Heart right ventricle (tissue), 16 donors: ENCODE data around the gene SAXO1. TPM values are rescaled to one million over a fixed set of nuclear protein-coding genes. Genes with fewer than 3 reads are reported as not detected.
"Not testable (repeated sequence)": the region's sequence is repeated elsewhere in the genome, so short reads cannot be mapped to it uniquely, and the experiment has no call there.

ENCODE experiments used
- ATAC-seq, 8 donors: fragments of 200-7000 bp; cut with Tn5 transposase; one replicate each; pipeline ENCODE4 v1.9.1; 2020; ENCODE audit warnings: mild to moderate bottlenecking in 8 of 8, moderate library complexity in 8 of 8, moderate number of reproducible peaks in 1 of 8
- DNase-seq, 2 donors: peaks; one replicate each; pipeline ENCODE4 v3.0.0-alpha.2; 2020
- H3K27ac ChIP-seq, 10 donors: fragments of 200-600 bp; sonication (generic) in 2 of 10; one replicate each; pipeline versions ENCODE4 v1.5.0 to v1.8.0; 2020 to 2022; ENCODE audit warnings: mild to moderate bottlenecking in 3 of 10
- H3K27me3 ChIP-seq, 7 donors: fragments of 200-600 bp; one replicate each; pipeline ENCODE4 v1.8.0; 2021 to 2022; ENCODE audit warnings: mild to moderate bottlenecking in 2 of 7
- H3K36me3 ChIP-seq, 9 donors: fragments of 200-600 bp; sonication (generic) in 1 of 9; one replicate each; pipeline versions ENCODE4 v1.5.0 to v1.8.0; 2020 to 2022; ENCODE audit warnings: mild to moderate bottlenecking in 2 of 9
- H3K4me1 ChIP-seq, 9 donors: fragments of 200-600 bp; sonication (generic) in 1 of 9; one replicate each; pipeline versions ENCODE4 v1.5.0 to v1.8.0; 2020 to 2022; ENCODE audit warnings: mild to moderate bottlenecking in 4 of 9
- H3K4me3 ChIP-seq, 10 donors: fragments of 200-600 bp; sonication (generic) in 2 of 10; one replicate each; pipeline versions ENCODE4 v1.5.0 to v1.8.0; 2020 to 2022; ENCODE audit warnings: mild to moderate bottlenecking in 7 of 10, moderate library complexity in 2 of 10
- H3K9me3 ChIP-seq, 11 donors: fragments of 200-600 bp in 10 of 11; sonication (generic) in 2 of 11; one replicate each; pipeline versions ENCODE4 v1.5.0 to v1.8.0; 2013 to 2022; ENCODE audit warnings: mild to moderate bottlenecking in 2 of 11, control low read depth in 1 of 11, moderate library complexity in 1 of 11
- WGBS, 2 donors: extraction: QIAGEN DNeasy Blood & Tissue Kit; methylation state at CpG; one replicate each; pipeline ENCODE4 v1.1.7; 2013; ENCODE audit warnings: inconsistent platforms in 1 of 2; 5-methylcytosine and 5-hydroxymethylcytosine counted together
- intact Hi-C, 10 donors: fragments of 100-400 bp; cut with DNase I; formaldehyde crosslinking; loops; one replicate each; pipeline versions ENCODE4 v1.11.1 to v1.14.2; 2022
- polyA plus RNA-seq, 2 donors: library from polyadenylated mRNA; stranded (reverse); fragments of 200-250 nt; gene quantifications; one replicate each; pipeline ENCODE4 v1.2.3, GENCODE V29; 2013
- total RNA-seq, 10 donors: library from RNA; stranded (reverse); fragmentation: NEBNext Ultra II Directional in 3 of 10; extraction: Animal tissue kit (Norgen Biotek cat#: 25700) in 3 of 10; gene quantifications; one replicate each; pipeline versions ENCODE4 v1.2.1 to v1.2.4, GENCODE V29; 2021 to 2023
- TF ChIP-seq, protein P1 (sequence below), 9 donors: fragments of 200-600 bp; sonication (generic) in 2 of 9; IDR thresholded peaks; one replicate each; pipeline versions ENCODE4 v1.5.0 to v1.8.0; 2021 to 2022; ENCODE audit warnings: antibody characterized with exemption in 9 of 9, mild to moderate bottlenecking in 5 of 9, moderate library complexity in 1 of 9
- donor health status: Arrhythmogenic right ventricular cardiomyopathy.
- donor health status: ischemic (EF 13 %, LVEDD 7.1; RV severe dilation, severe dysfunction).
- donor health status: healthy with polysubstance abuse.
- donor health status: DM: no; HTN: yes; CAD: no.
- donor health status: DM: no; HTN: no; CAD: no.
- donor health status: ischemic (EF 25% LVEDD 6.9; RV normal size, moderate dysfunction).
- donor health status: ischemic (EF 25% LVEDD 5.7; RV mildly dilated, moderate dysfunction).
- donor health status: healthy.
- donor health status: DM: yes; HTN: yes; CAD: no.
- donor health status: Ischemic cardiomyopathy.
- donor health status: ischemic (EF 35%, LVEDD 5.7; RV mildly dilated, moderate dysfunction).
- donor health status: nonischemic (EF 11% LVEDD 7.7; RV severe dilation, severe dysfunction).
- donor health status: DM: yes; HTN: yes; CAD: no.
- donor health status: PGD.
- donor health status: ischemic (EF 29% LVEDD 5.4; RV normal size, mild dysfunction).
- donor health status: nonischemic (EF 23%, LVEDD 6.1; RV moderate dilation, normal function).

SAXO1 gene
- total and polyA plus RNA-seq, 12 donors = 0.06 TPM; not detected in 11

GRCh38 chr9:19027825-19028224 is 5.2 kb downstream of the SAXO1 start:
- no peaks in the 10 kb centered on the region for H3K9me3 ChIP-seq
- DNase-seq (no peak), ATAC-seq (no peak)
- H3K27ac ChIP-seq = no peak overlapping the region
- intact Hi-C loops = loop anchor here (2.0 to 10.0 kb wide), 9 partner anchors 581 to 1216 kb away; no protein-coding TSS in a partner anchor
- peaks cover 0 to 12% (median 0%) of the 10 kb centered on the region in 9 donors for H3K4me1 ChIP-seq
- WGBS, 2 donors = 94 to 97% methylated on average over 22 of the region's 22 CpGs
- TF ChIP-seq, protein P1, sequence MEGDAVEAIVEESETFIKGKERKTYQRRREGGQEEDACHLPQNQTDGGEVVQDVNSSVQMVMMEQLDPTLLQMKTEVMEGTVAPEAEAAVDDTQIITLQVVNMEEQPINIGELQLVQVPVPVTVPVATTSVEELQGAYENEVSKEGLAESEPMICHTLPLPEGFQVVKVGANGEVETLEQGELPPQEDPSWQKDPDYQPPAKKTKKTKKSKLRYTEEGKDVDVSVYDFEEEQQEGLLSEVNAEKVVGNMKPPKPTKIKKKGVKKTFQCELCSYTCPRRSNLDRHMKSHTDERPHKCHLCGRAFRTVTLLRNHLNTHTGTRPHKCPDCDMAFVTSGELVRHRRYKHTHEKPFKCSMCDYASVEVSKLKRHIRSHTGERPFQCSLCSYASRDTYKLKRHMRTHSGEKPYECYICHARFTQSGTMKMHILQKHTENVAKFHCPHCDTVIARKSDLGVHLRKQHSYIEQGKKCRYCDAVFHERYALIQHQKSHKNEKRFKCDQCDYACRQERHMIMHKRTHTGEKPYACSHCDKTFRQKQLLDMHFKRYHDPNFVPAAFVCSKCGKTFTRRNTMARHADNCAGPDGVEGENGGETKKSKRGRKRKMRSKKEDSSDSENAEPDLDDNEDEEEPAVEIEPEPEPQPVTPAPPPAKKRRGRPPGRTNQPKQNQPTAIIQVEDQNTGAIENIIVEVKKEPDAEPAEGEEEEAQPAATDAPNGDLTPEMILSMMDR (IDR thresholded peaks at IDR 0.05) = no peak
- H3K27me3 ChIP-seq = peaks cover 0 to 5% (median 0%) of the 10 kb centered on the region in 7 donors
- H3K36me3 ChIP-seq = no peaks in the 10 kb centered on the region
- no peak overlapping the region for H3K4me3 ChIP-seq

GRCh38 chr9:19026375-19026774 is 6.6 kb downstream of the SAXO1 start:
- H3K36me3 ChIP-seq = no peaks in the 10 kb centered on the region
- no peak for ATAC-seq
- TF ChIP-seq, protein P1 (IDR thresholded peaks at IDR 0.05) = no peak
- peaks cover 0 to 2% (median 0%) of the 10 kb centered on the region in 7 donors for H3K27me3 ChIP-seq
- H3K4me1 ChIP-seq = peaks cover 0 to 12% (median 0%) of the 10 kb centered on the region in 9 donors
- H3K9me3 ChIP-seq = no peaks in the 10 kb centered on the region
- intact Hi-C loops = loop anchor here in 9 of 10 donors (5.0 to 10.0 kb wide), 7 partner anchors 579 to 1214 kb away; no protein-coding TSS in a partner anchor
- no peak overlapping the region for H3K4me3 ChIP-seq
- H3K27ac ChIP-seq = no peak overlapping the region
- DNase-seq = no peak
- 93 to 95% methylated on average over 6 of the region's 6 CpGs for WGBS, 2 donors

- ATAC-seq = no peak
- TF ChIP-seq, protein P1 (IDR thresholded peaks at IDR 0.05) = no peak
- H3K36me3 ChIP-seq = no peaks in the 10 kb centered on the region
- H3K4me3 ChIP-seq = no peak overlapping the region
- H3K4me1 ChIP-seq = peaks cover 0 to under 1% (median 0%) of the 10 kb centered on the region in 9 donors
- H3K9me3 ChIP-seq = no peaks in the 10 kb centered on the region
- H3K27me3 ChIP-seq = no peaks in the 10 kb centered on the region
- intact Hi-C loops = loop anchor here in 4 of 10 donors (10.0 kb wide), 3 partner anchors 578 to 1208 kb away; no protein-coding TSS in a partner anchor
- H3K27ac ChIP-seq = no peak overlapping the region
- 85% methylated on average over 5 of the region's 5 CpGs for WGBS, 2 donors
- DNase-seq = no peak
These were observed 9.9 kb downstream of the SAXO1 start for GRCh38 chr9:19023078-19023477.

DNA sequence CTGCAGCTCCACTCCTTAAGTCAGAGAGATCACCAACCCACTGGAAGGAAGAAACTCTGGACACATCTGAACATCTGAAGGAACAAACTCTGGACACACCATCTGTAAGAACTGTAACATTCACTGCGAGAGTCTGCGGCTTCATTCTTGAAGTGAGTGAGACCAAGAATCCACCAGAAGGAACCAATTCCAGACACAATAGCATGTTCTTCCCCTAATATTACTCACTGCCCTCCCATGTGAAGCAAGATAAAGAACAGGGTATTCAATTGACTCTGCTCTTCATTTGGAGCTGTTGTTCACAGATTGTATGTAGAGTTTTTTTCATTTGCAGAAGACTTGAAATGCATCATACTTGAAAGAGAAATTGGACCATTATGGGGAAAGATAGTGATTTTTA is 10.8 kb downstream of the SAXO1 start:
- H3K9me3 ChIP-seq = no peaks in the 10 kb centered on the region
- ATAC-seq (no peak), DNase-seq (no peak)
- H3K27me3 ChIP-seq = no peaks in the 10 kb centered on the region
- 97 to 98% methylated on average over 2 of the region's 2 CpGs for WGBS, 2 donors
- H3K4me3 ChIP-seq = no peak overlapping the region
- intact Hi-C loops = loop anchor here in 4 of 10 donors (10.0 kb wide), 3 partner anchors 577 to 1207 kb away; no protein-coding TSS in a partner anchor
- TF ChIP-seq, protein P1 (IDR thresholded peaks at IDR 0.05) = no peak
- H3K4me1 ChIP-seq = no peaks in the 10 kb centered on the region
- H3K27ac ChIP-seq = no peak overlapping the region
- no peaks in the 10 kb centered on the region for H3K36me3 ChIP-seq

GRCh38 chr9:19021649-19022048 is 11.4 kb downstream of the SAXO1 start:
- WGBS, 2 donors = 97 to 100% methylated on average over 2 of the region's 2 CpGs
- not testable (repeated sequence) for H3K36me3 ChIP-seq, H3K27me3 ChIP-seq, DNase-seq, H3K4me1 ChIP-seq, H3K4me3 ChIP-seq, H3K9me3 ChIP-seq, ATAC-seq, H3K27ac ChIP-seq
- intact Hi-C loops = loop anchor here in 4 of 10 donors (10.0 kb wide), 3 partner anchors 577 to 1207 kb away; no protein-coding TSS in a partner anchor
